HG03064 (cell line): ENCODE data around the gene STARD10.

Source experiments
- ATAC-seq: cut with Tn5 transposase; IDR thresholded peaks from one replicate; pipeline ENCODE4 v1.9.1; 2021; ENCODE audit warnings: low read depth; ENCODE audit not compliant: unreplicated experiment

The STARD10 gene

GRCh38 chr11:72712841-72713240 is 81.0 kb downstream of the STARD10 start:
- ATAC-seq: no peak

GRCh38 chr11:72712168-72712751 is 81.6 kb downstream of the STARD10 start:
- ATAC-seq: no peak

- no peak for ATAC-seq
These were observed 82.7 kb downstream of the STARD10 start for GRCh38 chr11:72711141-72711540.

- ATAC-seq: no peak
These were observed 83.6 kb downstream of the STARD10 start for GRCh38 chr11:72710278-72710677.

- ATAC-seq: no peak
These were observed 84.2 kb downstream of the STARD10 start for GRCh38 chr11:72709478-72710238.

- ATAC-seq: no peak
These were observed 86.8 kb downstream of the STARD10 start for GRCh38 chr11:72707032-72707431.

- no peak for ATAC-seq
These were observed 87.3 kb downstream of the STARD10 start for GRCh38 chr11:72706579-72706978.

GRCh38 chr11:72705442-72706365 is 88.1 kb downstream of the STARD10 start:
- ATAC-seq: no peak

GRCh38 chr11:72704783-72705265 is 89.0 kb downstream of the STARD10 start:
- ATAC-seq: no peak
